ENCODE results near the gene APBA1.

APBA1 gene

GRCh38 chr9:69465473-69465872, 206.7 kb downstream of the APBA1 start:
- Histone ChIP-seq H3K4me3 (ENCODE audit: low read length) (no peak overlapping the region), H3K9ac (ENCODE audit: low read depth, low read length) (no peak overlapping the region), H3K36me3 (ENCODE audit: insufficient read depth, low read length) (no peaks in the 10 kb centered on the region), H3K9me3 (replicated peaks; ENCODE audit: low read length) (no peaks in the 10 kb centered on the region), H3K27me3 (ENCODE audit: control insufficient read depth, insufficient read depth, low read length) (no peaks in the 10 kb centered on the region), H3K4me1 (ENCODE audit: control insufficient read depth, insufficient read depth, low read length) (peaks cover 6% of the 10 kb centered on the region), H3K4me2 (ENCODE audit: low read length) (no peak overlapping the region)

GRCh38 chr9:69463497-69464068, 208.6 kb downstream of the APBA1 start:
- H3K9ac ChIP-seq (ENCODE audit: low read depth, low read length), result no peak overlapping the region
- peaks cover 6% of the 10 kb centered on the region for H3K4me1 ChIP-seq (ENCODE audit: control insufficient read depth, insufficient read depth, low read length)
- H3K4me3 ChIP-seq (ENCODE audit: low read length), result no peak overlapping the region
- H3K9me3 ChIP-seq (replicated peaks; ENCODE audit: low read length), result no peaks in the 10 kb centered on the region
- no peaks in the 10 kb centered on the region for H3K27me3 ChIP-seq (ENCODE audit: control insufficient read depth, insufficient read depth, low read length)
- H3K36me3 ChIP-seq (ENCODE audit: insufficient read depth, low read length), result no peaks in the 10 kb centered on the region
- H3K4me2 ChIP-seq (ENCODE audit: low read length), result no peak overlapping the region

- no peak overlapping the region for H3K4me2 ChIP-seq (ENCODE audit: low read length)
- H3K4me3 ChIP-seq (ENCODE audit: low read length), result no peak overlapping the region
- H3K9me3 ChIP-seq (replicated peaks; ENCODE audit: low read length), result no peaks in the 10 kb centered on the region
- H3K36me3 ChIP-seq (ENCODE audit: insufficient read depth, low read length), result no peaks in the 10 kb centered on the region
- H3K27me3 ChIP-seq (ENCODE audit: control insufficient read depth, insufficient read depth, low read length), result no peaks in the 10 kb centered on the region
- peaks cover 6% of the 10 kb centered on the region for H3K4me1 ChIP-seq (ENCODE audit: control insufficient read depth, insufficient read depth, low read length)
- no peak overlapping the region for H3K9ac ChIP-seq (ENCODE audit: low read depth, low read length)
Measured at GRCh38 chr9:69462394-69462793, 209.8 kb downstream of the APBA1 start.

- Histone ChIP-seq H3K4me1 (ENCODE audit: control insufficient read depth, insufficient read depth, low read length) (peaks cover 4% of the 10 kb centered on the region), H3K27me3 (ENCODE audit: control insufficient read depth, insufficient read depth, low read length) (no peaks in the 10 kb centered on the region), H3K9ac (ENCODE audit: low read depth, low read length) (no peak overlapping the region), H3K4me2 (ENCODE audit: low read length) (no peak overlapping the region), H3K36me3 (ENCODE audit: insufficient read depth, low read length) (no peaks in the 10 kb centered on the region), H3K9me3 (replicated peaks; ENCODE audit: low read length) (no peaks in the 10 kb centered on the region), H3K4me3 (ENCODE audit: low read length) (no peak overlapping the region)
Measured at GRCh38 chr9:69461103-69461887, 210.9 kb downstream of the APBA1 start.

GRCh38 chr9:69460012-69460411, 212.2 kb downstream of the APBA1 start:
- Histone ChIP-seq H3K9ac (ENCODE audit: low read depth, low read length) (no peak overlapping the region), H3K9me3 (replicated peaks; ENCODE audit: low read length) (no peaks in the 10 kb centered on the region), H3K4me2 (ENCODE audit: low read length) (no peak overlapping the region), H3K36me3 (ENCODE audit: insufficient read depth, low read length) (no peaks in the 10 kb centered on the region), H3K4me1 (ENCODE audit: control insufficient read depth, insufficient read depth, low read length) (no peaks in the 10 kb centered on the region), H3K27me3 (ENCODE audit: control insufficient read depth, insufficient read depth, low read length) (no peaks in the 10 kb centered on the region), H3K4me3 (ENCODE audit: low read length) (no peak overlapping the region)

- no peaks in the 10 kb centered on the region for H3K27me3 ChIP-seq (ENCODE audit: control insufficient read depth, insufficient read depth, low read length)
- H3K36me3 ChIP-seq (ENCODE audit: insufficient read depth, low read length), result no peaks in the 10 kb centered on the region
- no peak overlapping the region for H3K4me2 ChIP-seq (ENCODE audit: low read length)
- no peaks in the 10 kb centered on the region for H3K9me3 ChIP-seq (replicated peaks; ENCODE audit: low read length)
- H3K4me1 ChIP-seq (ENCODE audit: control insufficient read depth, insufficient read depth, low read length), result no peaks in the 10 kb centered on the region
- H3K9ac ChIP-seq (ENCODE audit: low read depth, low read length), result no peak overlapping the region
- H3K4me3 ChIP-seq (ENCODE audit: low read length), result no peak overlapping the region
Measured at GRCh38 chr9:69458176-69458575, 214.0 kb downstream of the APBA1 start.

GRCh38 chr9:69456201-69456600, 216.0 kb downstream of the APBA1 start:
- Histone ChIP-seq H3K4me2 (ENCODE audit: low read length) (no peak overlapping the region), H3K4me1 (ENCODE audit: control insufficient read depth, insufficient read depth, low read length) (no peaks in the 10 kb centered on the region), H3K4me3 (ENCODE audit: low read length) (no peak overlapping the region), H3K27me3 (ENCODE audit: control insufficient read depth, insufficient read depth, low read length) (no peaks in the 10 kb centered on the region), H3K9ac (ENCODE audit: low read depth, low read length) (no peak overlapping the region), H3K36me3 (ENCODE audit: insufficient read depth, low read length) (no peaks in the 10 kb centered on the region), H3K9me3 (replicated peaks; ENCODE audit: low read length) (no peaks in the 10 kb centered on the region)

- Histone ChIP-seq H3K27me3 (ENCODE audit: control insufficient read depth, insufficient read depth, low read length) (no peaks in the 10 kb centered on the region), H3K4me2 (ENCODE audit: low read length) (no peak overlapping the region), H3K4me1 (ENCODE audit: control insufficient read depth, insufficient read depth, low read length) (no peaks in the 10 kb centered on the region), H3K9me3 (replicated peaks; ENCODE audit: low read length) (no peaks in the 10 kb centered on the region), H3K36me3 (ENCODE audit: insufficient read depth, low read length) (no peaks in the 10 kb centered on the region), H3K4me3 (ENCODE audit: low read length) (no peak overlapping the region), H3K9ac (ENCODE audit: low read depth, low read length) (no peak overlapping the region)
Measured at GRCh38 chr9:69455311-69455710, 216.9 kb downstream of the APBA1 start.

GRCh38 chr9:69454321-69454720, 217.8 kb downstream of the APBA1 start:
- Histone ChIP-seq H3K4me2 (ENCODE audit: low read length) (no peak overlapping the region), H3K4me3 (ENCODE audit: low read length) (no peak overlapping the region), H3K9ac (ENCODE audit: low read depth, low read length) (no peak overlapping the region), H3K9me3 (replicated peaks; ENCODE audit: low read length) (no peaks in the 10 kb centered on the region), H3K36me3 (ENCODE audit: insufficient read depth, low read length) (no peaks in the 10 kb centered on the region), H3K27me3 (ENCODE audit: control insufficient read depth, insufficient read depth, low read length) (no peaks in the 10 kb centered on the region), H3K4me1 (ENCODE audit: control insufficient read depth, insufficient read depth, low read length) (no peaks in the 10 kb centered on the region)

- H3K36me3 ChIP-seq (ENCODE audit: insufficient read depth, low read length), result no peaks in the 10 kb centered on the region
- no peak overlapping the region for H3K4me3 ChIP-seq (ENCODE audit: low read length)
- H3K9me3 ChIP-seq (replicated peaks; ENCODE audit: low read length), result no peaks in the 10 kb centered on the region
- H3K4me1 ChIP-seq (ENCODE audit: control insufficient read depth, insufficient read depth, low read length), result no peaks in the 10 kb centered on the region
- no peak overlapping the region for H3K9ac ChIP-seq (ENCODE audit: low read depth, low read length)
- H3K4me2 ChIP-seq (ENCODE audit: low read length), result no peak overlapping the region
- H3K27me3 ChIP-seq (ENCODE audit: control insufficient read depth, insufficient read depth, low read length), result no peaks in the 10 kb centered on the region
Measured at GRCh38 chr9:69453746-69454145, 218.4 kb downstream of the APBA1 start.

- Histone ChIP-seq H3K36me3 (ENCODE audit: insufficient read depth, low read length) (no peaks in the 10 kb centered on the region), H3K9ac (ENCODE audit: low read depth, low read length) (no peak overlapping the region), H3K4me3 (ENCODE audit: low read length) (no peak overlapping the region), H3K4me1 (ENCODE audit: control insufficient read depth, insufficient read depth, low read length) (no peaks in the 10 kb centered on the region), H3K27me3 (ENCODE audit: control insufficient read depth, insufficient read depth, low read length) (no peaks in the 10 kb centered on the region), H3K4me2 (ENCODE audit: low read length) (no peak overlapping the region), H3K9me3 (replicated peaks; ENCODE audit: low read length) (no peaks in the 10 kb centered on the region)
Measured at GRCh38 chr9:69452110-69452782, 219.9 kb downstream of the APBA1 start.

Measured in skeletal muscle satellite cell (primary cell).